ENCODE data around the gene DOCK6. TPM values are rescaled to one million over a fixed set of nuclear protein-coding genes. Genes with fewer than 3 reads are reported as not detected.
A peak's percentile ranks its signal among the peaks of the same experiment; 100 is the strongest.

Gene DOCK6
- total RNA-seq, 2 donors from 2014 or later = 45.9 to 86.0 TPM

GRCh38 chr19:11296264-11296663, 33.9 kb upstream of the DOCK6 start:
- Histone ChIP-seq H3K4me1 (no peaks in the 10 kb centered on the region), H3K4me3 (no peak overlapping the region), H3K9ac (ENCODE audit: low read depth in 2 of 2, low read length in 2 of 2) (no peak overlapping the region), H3K9me3 (no peaks in the 10 kb centered on the region), H3K36me3 (no peaks in the 10 kb centered on the region), H3K27me3 (no peaks in the 10 kb centered on the region), H3K27ac (no peak overlapping the region)
- DNase-seq = no peak
- no peak for TF ChIP-seq CTCF (IDR thresholded peaks at IDR 0.05)
- intact Hi-C loops (cut with DNase I) = no loop called here

DNA sequence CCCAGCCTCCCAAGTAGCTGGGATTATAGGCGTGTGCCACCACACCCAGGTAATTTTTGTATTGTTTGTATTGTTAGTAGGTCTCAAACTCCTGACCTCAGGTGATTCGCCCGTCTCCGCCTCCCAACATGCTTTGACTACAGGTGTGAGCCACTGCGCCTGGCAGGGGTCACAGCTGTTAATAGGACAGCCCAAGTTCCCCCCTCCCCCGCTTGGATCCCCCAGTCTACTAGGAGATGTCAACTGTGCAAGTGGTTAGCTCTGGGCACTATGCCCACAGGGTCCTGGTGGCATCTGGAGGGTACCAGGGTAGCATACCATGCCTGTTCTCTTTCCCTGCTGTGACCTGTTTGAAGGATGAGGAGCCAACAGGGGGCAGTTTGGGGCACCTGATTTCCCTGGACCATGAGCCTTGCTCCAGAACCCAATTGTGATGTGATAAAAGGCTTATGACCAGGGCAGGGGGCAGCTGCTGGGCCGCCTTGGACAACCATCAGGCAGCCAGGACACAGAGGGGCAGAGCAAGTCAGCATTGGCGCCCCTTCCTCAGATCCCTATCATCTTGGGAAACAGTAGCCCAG, 33.4 kb upstream of the DOCK6 start, which contains the start of gene TSPAN16:
TSPAN16 (plus strand) TSS at position 496 of the 581 bp plus-strand sequence. CDS start 138 bp downstream, outside the sequence.
- H3K36me3 ChIP-seq = no peaks in the 10 kb centered on the region
- no peak within 1 kb of the TSS for H3K9ac ChIP-seq (ENCODE audit: low read depth in 2 of 2, low read length in 2 of 2)
- no peaks in the 10 kb centered on the region for H3K27me3 ChIP-seq
- intact Hi-C loops (cut with DNase I) = no loop called here
- H3K4me3 ChIP-seq = no peak within 1 kb of the TSS
- H3K27ac ChIP-seq = no peak within 1 kb of the TSS
- TF ChIP-seq CTCF (IDR thresholded peaks at IDR 0.05) = no peak
- H3K4me1 ChIP-seq = no peaks in the 10 kb centered on the region
- peak; percentile 27 for DNase-seq
- no peaks in the 10 kb centered on the region for H3K9me3 ChIP-seq

- no peaks in the 10 kb centered on the region for H3K9me3 ChIP-seq
- H3K4me1 ChIP-seq = no peaks in the 10 kb centered on the region
- H3K4me3 ChIP-seq = no peak overlapping the region
- DNase-seq = no peak
- no peaks in the 10 kb centered on the region for H3K36me3 ChIP-seq
- no peaks in the 10 kb centered on the region for H3K27me3 ChIP-seq
- intact Hi-C loops (cut with DNase I) = no loop called here
- no peak overlapping the region for H3K27ac ChIP-seq
- no peak for TF ChIP-seq CTCF (IDR thresholded peaks at IDR 0.05)
- no peak overlapping the region for H3K9ac ChIP-seq (ENCODE audit: low read depth in 2 of 2, low read length in 2 of 2)
Observed at GRCh38 chr19:11295180-11295579, 32.9 kb upstream of the DOCK6 start.

DNA sequence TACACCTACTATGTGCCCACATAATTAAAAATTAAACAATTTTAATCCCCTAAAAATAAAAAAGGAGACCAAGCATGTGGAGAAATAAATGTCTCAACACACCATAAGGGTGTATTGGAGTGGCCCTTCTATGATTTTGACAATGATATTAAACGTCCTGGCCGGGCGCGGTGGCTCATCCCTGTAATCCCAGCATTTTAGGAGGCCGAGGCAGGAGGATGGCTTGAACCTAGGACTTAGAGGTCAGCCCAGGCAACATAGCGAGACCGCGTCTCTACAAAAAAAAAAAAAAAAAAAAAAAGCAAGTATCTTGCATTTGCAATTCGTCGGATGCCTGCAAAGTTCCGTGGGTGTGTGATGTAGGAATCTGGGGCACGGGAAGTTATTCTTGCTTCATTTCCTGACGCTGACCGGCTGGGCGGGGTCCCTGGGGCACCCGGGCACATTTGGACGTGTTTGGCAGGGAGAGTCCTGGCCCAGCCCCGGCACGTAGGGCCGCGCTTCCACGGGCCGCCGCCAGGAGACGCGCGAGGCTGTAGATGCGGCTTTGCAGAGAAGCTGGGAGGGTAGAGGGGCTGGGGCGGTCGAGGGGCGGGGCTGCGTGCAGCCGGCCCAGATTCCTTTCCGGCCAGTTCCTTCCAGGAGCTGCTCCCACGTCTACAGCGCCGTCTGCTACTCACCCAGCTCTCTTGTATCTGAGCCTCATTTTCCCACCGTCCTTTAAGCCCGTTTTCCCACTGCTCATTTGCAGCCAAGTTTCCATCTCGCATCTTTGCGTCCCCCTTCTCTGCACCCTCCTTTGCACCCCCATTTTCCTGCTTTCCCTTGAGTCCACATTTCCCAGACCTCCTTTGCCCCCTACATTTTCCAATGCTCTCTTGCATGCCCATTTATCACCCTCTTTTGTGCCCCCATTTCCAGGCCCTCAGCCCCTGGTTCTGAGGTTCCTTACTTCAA, 31.4 kb upstream of the DOCK6 start:
- Histone ChIP-seq H3K4me3 (peak overlapping the region; percentile 19), H3K4me1 (no peaks in the 10 kb centered on the region), H3K9ac (ENCODE audit: low read depth in 2 of 2, low read length in 2 of 2) (peak overlapping the region; percentile 15 to 43), H3K36me3 (no peaks in the 10 kb centered on the region), H3K9me3 (no peaks in the 10 kb centered on the region), H3K27me3 (no peaks in the 10 kb centered on the region), H3K27ac (no peak overlapping the region)
- intact Hi-C loops (cut with DNase I) = loop anchor here (5.0 kb wide), 2 partner anchors 89 to 154 kb away; partner anchors contain the start of gene EPOR
- TF ChIP-seq CTCF (IDR thresholded peaks at IDR 0.05) = peak; percentile 98
- peak; percentile 95 for DNase-seq

DNA sequence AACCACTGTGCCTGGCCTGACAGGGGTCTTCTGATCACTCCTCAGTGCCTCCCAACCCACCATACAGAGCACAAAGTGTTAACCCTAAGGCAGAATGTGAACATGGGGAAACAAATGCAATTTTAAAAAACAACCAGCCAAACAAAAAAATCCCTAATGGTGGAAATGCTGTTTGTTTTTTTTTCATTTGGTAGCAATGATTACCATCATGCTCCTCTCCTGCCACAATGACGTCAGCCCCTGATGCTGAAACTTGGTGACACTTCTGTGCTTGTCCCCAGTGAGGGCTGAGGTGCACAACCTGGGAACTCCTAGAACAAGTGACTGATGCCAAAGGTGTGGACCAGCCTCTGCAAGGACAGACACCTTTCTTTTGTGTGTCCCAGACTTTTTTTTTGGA, 29.7 kb upstream of the DOCK6 start:
- Histone ChIP-seq H3K27me3 (no peaks in the 10 kb centered on the region), H3K4me1 (no peaks in the 10 kb centered on the region), H3K9me3 (no peaks in the 10 kb centered on the region), H3K9ac (ENCODE audit: low read depth in 2 of 2, low read length in 2 of 2) (no peak overlapping the region), H3K27ac (no peak overlapping the region), H3K4me3 (no peak overlapping the region), H3K36me3 (no peaks in the 10 kb centered on the region)
- no peak for DNase-seq
- TF ChIP-seq CTCF (IDR thresholded peaks at IDR 0.05) = no peak
- intact Hi-C loops (cut with DNase I) = loop anchor here (5.0 kb wide), 2 partner anchors 90 to 155 kb away; partner anchors contain the start of gene EPOR
